Anterior cingulate cortex (tissue), 58 donors: ENCODE results near the gene GON4L.
"Not testable (repeated sequence)": the region's sequence is repeated elsewhere in the genome, so short reads cannot be mapped to it uniquely, and the experiment has no call there.

ENCODE experiments used
- DNase-seq, 58 donors: peaks; one replicate each; lab custom pipeline; 2025; lab: John Stamatoyannopoulos, UW

Gene GON4L

GRCh38 chr1:155856975-155857930 lies at the start of gene GON4L:
Gene GON4L, minus strand, starts transcription at chr1:155857214. Its CDS starts 3,434 bp downstream, at chr1:155853780.
- DNase-seq: peak; percentile 53 to 94 (median 84)

GRCh38 chr1:155904261-155904660 lies 47.2 kb upstream of the GON4L start:
- DNase-seq: no peak

- DNase-seq: no peak
Observed at GRCh38 chr1:155900161-155900560, 43.1 kb upstream of the GON4L start.

GRCh38 chr1:155899683-155900082 lies 42.7 kb upstream of the GON4L start:
- DNase-seq: no peak

GRCh38 chr1:155898888-155899287 lies 41.9 kb upstream of the GON4L start:
- no peak for DNase-seq

- no peak for DNase-seq
Observed at GRCh38 chr1:155897746-155898145, 40.7 kb upstream of the GON4L start.

- DNase-seq: not testable (repeated sequence)
Observed at GRCh38 chr1:155896476-155896875, 39.5 kb upstream of the GON4L start.

GRCh38 chr1:155895617-155896016 lies 38.6 kb upstream of the GON4L start:
- not testable (repeated sequence) for DNase-seq

GRCh38 chr1:155893389-155894142 lies 36.6 kb upstream of the GON4L start:
- no peak for DNase-seq

GRCh38 chr1:155892796-155893195 lies 35.8 kb upstream of the GON4L start:
- no peak for DNase-seq

GRCh38 chr1:155890251-155890650 lies 33.2 kb upstream of the GON4L start:
- no peak for DNase-seq

GRCh38 chr1:155889566-155889965 lies 32.6 kb upstream of the GON4L start:
- DNase-seq: no peak

GRCh38 chr1:155888481-155888880 lies 31.5 kb upstream of the GON4L start:
- no peak for DNase-seq

GRCh38 chr1:155884982-155885381 lies 28.0 kb upstream of the GON4L start:
- no peak for DNase-seq

- DNase-seq: no peak
Observed at GRCh38 chr1:155884031-155884960, 27.3 kb upstream of the GON4L start.

- no peak for DNase-seq
Observed at GRCh38 chr1:155882766-155883165, 25.8 kb upstream of the GON4L start.

- DNase-seq: no peak
Observed at GRCh38 chr1:155882235-155882634, 25.2 kb upstream of the GON4L start.

GRCh38 chr1:155880950-155881349 lies 23.9 kb upstream of the GON4L start:
- DNase-seq: no peak

GRCh38 chr1:155880251-155880650 lies 23.2 kb upstream of the GON4L start:
- no peak for DNase-seq

GRCh38 chr1:155877945-155878344 lies 20.9 kb upstream of the GON4L start:
- no peak for DNase-seq
